Small intestine (tissue), 7 donors: Measurements from ENCODE around the gene CLIC6. TPM values are rescaled to one million over a fixed set of nuclear protein-coding genes. Genes with fewer than 3 reads are reported as not detected.
A peak's percentile ranks its signal among the peaks of the same experiment; 100 is the strongest.

ENCODE experiments used
- DNase-seq, 2 donors: peaks; one replicate each; pipeline versions ENCODE4 v3.0.0 to v3.0.0-alpha.2; 2013
- FAIRE-seq: peaks from 2 replicates; lab custom pipeline; 2012; peaks lifted over from hg19 to GRCh38; lab: Jason Lieb, UNC
- H3K27ac ChIP-seq, 3 donors: one replicate each; pipeline ENCODE4 v1.5.1; 2013; ENCODE audit warnings: low read length in 2 of 3, mild to moderate bottlenecking in 2 of 3, control low read depth in 1 of 3, inconsistent platforms in 1 of 3, low read depth in 1 of 3, moderate library complexity in 1 of 3
- H3K27me3 ChIP-seq, 3 donors: one replicate each; pipeline ENCODE4 v1.6.1; 2013; ENCODE audit warnings: low read length in 3 of 3, inconsistent platforms in 1 of 3; ENCODE audit not compliant: control insufficient read depth in 3 of 3, insufficient read depth in 3 of 3
- H3K36me3 ChIP-seq, 3 donors: one replicate each; pipeline ENCODE4 v1.6.1; 2013; ENCODE audit warnings: low read length in 3 of 3, inconsistent platforms in 1 of 3, low read depth in 1 of 3, mild to moderate bottlenecking in 1 of 3, moderate library complexity in 1 of 3; ENCODE audit not compliant: control insufficient read depth in 3 of 3, insufficient read depth in 2 of 3
- H3K4me1 ChIP-seq, 3 donors: one replicate each; pipeline ENCODE4 v1.6.1; 2013; ENCODE audit warnings: low read length in 2 of 3, inconsistent platforms in 1 of 3, low read depth in 1 of 3, mild to moderate bottlenecking in 1 of 3, moderate library complexity in 1 of 3; ENCODE audit not compliant: control insufficient read depth in 3 of 3, insufficient read depth in 2 of 3
- H3K4me3 ChIP-seq, 3 donors: one replicate each; pipeline ENCODE4 v1.5.1; 2013; ENCODE audit warnings: low read length in 3 of 3, control low read depth in 1 of 3, inconsistent platforms in 1 of 3, low read depth in 1 of 3, mild to moderate bottlenecking in 1 of 3, moderate library complexity in 1 of 3
- H3K9me3 ChIP-seq, 2 donors: one replicate each; pipeline ENCODE4 v1.6.1; 2013; ENCODE audit warnings: low read depth in 1 of 2, low read length in 1 of 2; ENCODE audit not compliant: control insufficient read depth in 2 of 2, insufficient read depth in 1 of 2
- WGBS, 3 donors: extraction: QIAGEN DNeasy Blood & Tissue Kit; methylation state at CpG; one replicate each; pipeline ENCODE4 v1.1.7; 2013; 5-methylcytosine and 5-hydroxymethylcytosine counted together
- polyA plus RNA-seq, 4 donors: library from polyadenylated mRNA; stranded (reverse) in 3 of 4; unstranded in 1 of 4; fragments of 200-250 nt in 3 of 4; fragments of 120-200 nt in 1 of 4; gene quantifications; one replicate each; pipeline versions ENCODE4 v1.2.1 to v1.2.3, GENCODE V29; 2013
- donor health status: healthy with polysubstance abuse.
- donor health status: control.
- donor health status: control.
- donor health status: Bipolar disorder and iron deficiency.
- donor health status: healthy.

CLIC6 gene
- polyA plus RNA-seq, 4 donors, result 0.22 to 13.8 (median 2.0) TPM

- 73 to 84% (median 79%) methylated on average over 4 of the region's 4 CpGs for WGBS, 3 donors
- no peaks in the 10 kb centered on the region for H3K9me3 ChIP-seq
- DNase-seq (no peak), FAIRE-seq (no peak)
- H3K4me1 ChIP-seq, result no peaks in the 10 kb centered on the region
- no peak overlapping the region for H3K4me3 ChIP-seq
- peaks cover 0 to 3% (median 0%) of the 10 kb centered on the region in 3 donors for H3K27me3 ChIP-seq
- no peak overlapping the region for H3K27ac ChIP-seq
- H3K36me3 ChIP-seq, result no peaks in the 10 kb centered on the region
Observed at GRCh38 chr21:34632498-34632897, 36.3 kb upstream of the CLIC6 start.

- no peak overlapping the region for H3K4me3 ChIP-seq
- no peak overlapping the region for H3K27ac ChIP-seq
- peaks cover 0 to 3% (median 0%) of the 10 kb centered on the region in 3 donors for H3K27me3 ChIP-seq
- H3K4me1 ChIP-seq, result no peaks in the 10 kb centered on the region
- no peak for FAIRE-seq
- no peak for DNase-seq
- H3K36me3 ChIP-seq, result no peaks in the 10 kb centered on the region
- WGBS, 3 donors, result 70 to 77% (median 77%) methylated on average over 3 of the region's 3 CpGs
- H3K9me3 ChIP-seq, result no peaks in the 10 kb centered on the region
Observed at GRCh38 chr21:34635307-34635706, 33.5 kb upstream of the CLIC6 start.

DNA sequence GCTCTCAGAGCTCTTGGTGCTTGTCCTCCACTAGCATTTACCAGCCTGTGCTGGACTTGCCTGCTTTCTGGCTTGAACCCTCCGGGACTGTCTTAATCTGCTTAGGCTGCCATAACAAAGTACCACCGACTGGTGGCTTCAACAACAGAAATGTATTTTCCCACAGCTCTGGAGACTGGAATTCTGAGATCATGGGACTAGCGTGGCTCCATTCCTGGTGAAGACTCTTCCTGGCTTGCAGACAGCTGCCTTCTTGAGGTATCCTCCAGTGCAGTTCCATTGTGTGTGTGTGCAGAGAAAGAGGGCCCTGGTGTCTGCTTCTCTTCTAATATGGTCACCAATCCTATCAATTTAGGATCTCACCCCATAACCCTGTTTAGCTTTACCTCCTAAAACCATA, 31.8 kb upstream of the CLIC6 start:
- FAIRE-seq (no peak), DNase-seq (no peak)
- Histone ChIP-seq H3K36me3 (no peaks in the 10 kb centered on the region), H3K4me3 (no peak overlapping the region), H3K27me3 (no peaks in the 10 kb centered on the region), H3K4me1 (no peaks in the 10 kb centered on the region), H3K9me3 (no peaks in the 10 kb centered on the region), H3K27ac (no peak overlapping the region)
- WGBS, 3 donors, result 85 to 91% (median 91%) methylated on average over 3 of the region's 3 CpGs

- DNase-seq (no peak), FAIRE-seq (no peak)
- Histone ChIP-seq H3K36me3 (no peaks in the 10 kb centered on the region), H3K4me1 (no peaks in the 10 kb centered on the region), H3K27ac (no peak overlapping the region), H3K9me3 (no peaks in the 10 kb centered on the region), H3K27me3 (no peaks in the 10 kb centered on the region), H3K4me3 (no peak overlapping the region)
- WGBS, 3 donors, result 78 to 97% (median 91%) methylated on average over 1 of the region's 1 CpG
Observed at GRCh38 chr21:34639250-34639649, 29.5 kb upstream of the CLIC6 start.

- DNase-seq, result peak in 1 of 2 donors; percentile 30
- Histone ChIP-seq H3K27me3 (no peaks in the 10 kb centered on the region), H3K9me3 (no peaks in the 10 kb centered on the region), H3K27ac (no peak overlapping the region), H3K4me1 (peaks cover 0 to 6% (median 0%) of the 10 kb centered on the region in 3 donors), H3K36me3 (no peaks in the 10 kb centered on the region), H3K4me3 (no peak overlapping the region)
- 35 to 40% (median 37%) methylated on average over 9 of the region's 9 CpGs for WGBS, 3 donors
- no peak for FAIRE-seq
Observed at GRCh38 chr21:34639882-34640788, 28.7 kb upstream of the CLIC6 start.

- Histone ChIP-seq H3K27ac (no peak overlapping the region), H3K36me3 (no peaks in the 10 kb centered on the region), H3K27me3 (no peaks in the 10 kb centered on the region), H3K4me1 (peaks cover 0 to 9% (median 0%) of the 10 kb centered on the region in 3 donors), H3K4me3 (no peak overlapping the region), H3K9me3 (no peaks in the 10 kb centered on the region)
- whole genome bisulfite sequencing, 3 donors, result 79 to 92% (median 89%) methylated on average over 4 of the region's 4 CpGs
- FAIRE-seq (no peak), DNase-seq (no peak)
Observed at GRCh38 chr21:34640858-34641257, 27.9 kb upstream of the CLIC6 start.

DNA sequence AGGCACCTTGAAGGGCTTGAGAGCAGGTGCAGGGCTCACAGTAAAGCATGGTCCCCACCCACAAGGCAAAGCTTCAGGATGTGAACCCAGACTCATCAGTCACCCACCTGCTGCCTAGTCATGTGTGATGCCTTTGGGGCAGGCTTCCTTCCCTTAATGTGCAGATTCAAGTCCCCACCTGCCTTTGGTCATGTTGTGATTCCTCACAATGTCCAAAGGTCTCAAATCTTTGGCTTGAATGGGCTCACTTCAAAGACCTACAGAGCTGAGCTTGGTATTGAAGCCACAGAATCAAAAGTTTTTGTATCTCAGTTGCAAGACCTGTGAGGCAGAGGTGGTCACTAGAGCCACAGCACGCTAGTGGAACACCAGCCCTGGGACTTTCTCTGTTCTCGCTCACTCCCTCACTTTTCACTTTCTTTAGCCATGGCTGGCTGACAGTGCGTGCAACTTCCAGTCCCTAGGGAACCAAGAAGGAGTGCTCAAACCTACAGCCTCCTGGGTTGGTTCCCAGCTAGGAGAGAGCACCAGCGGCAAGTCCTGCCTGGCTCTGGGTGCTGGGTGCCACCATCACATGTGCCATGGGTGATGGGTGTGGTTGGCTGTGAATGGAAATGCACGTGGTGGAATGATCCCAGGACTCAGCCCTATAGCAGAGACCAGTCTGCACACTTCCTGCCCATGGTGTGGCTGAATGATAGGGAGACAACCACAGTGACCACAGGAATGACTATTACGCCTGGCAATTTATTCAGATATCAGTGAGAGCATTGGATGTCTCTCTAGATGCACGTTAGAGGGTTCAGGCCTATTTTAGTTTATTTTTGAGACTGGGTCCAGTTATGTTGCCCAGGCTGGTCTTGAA, 26.4 kb upstream of the CLIC6 start:
- H3K27ac ChIP-seq, result no peak overlapping the region
- WGBS, 3 donors, result 74 to 75% (median 75%) methylated on average over 7 of the region's 7 CpGs
- no peak for DNase-seq
- H3K4me1 ChIP-seq, result peaks cover 0 to 9% (median 0%) of the 10 kb centered on the region in 3 donors
- H3K9me3 ChIP-seq, result no peaks in the 10 kb centered on the region
- no peak for FAIRE-seq
- H3K27me3 ChIP-seq, result no peaks in the 10 kb centered on the region
- no peaks in the 10 kb centered on the region for H3K36me3 ChIP-seq
- H3K4me3 ChIP-seq, result no peak overlapping the region

DNA sequence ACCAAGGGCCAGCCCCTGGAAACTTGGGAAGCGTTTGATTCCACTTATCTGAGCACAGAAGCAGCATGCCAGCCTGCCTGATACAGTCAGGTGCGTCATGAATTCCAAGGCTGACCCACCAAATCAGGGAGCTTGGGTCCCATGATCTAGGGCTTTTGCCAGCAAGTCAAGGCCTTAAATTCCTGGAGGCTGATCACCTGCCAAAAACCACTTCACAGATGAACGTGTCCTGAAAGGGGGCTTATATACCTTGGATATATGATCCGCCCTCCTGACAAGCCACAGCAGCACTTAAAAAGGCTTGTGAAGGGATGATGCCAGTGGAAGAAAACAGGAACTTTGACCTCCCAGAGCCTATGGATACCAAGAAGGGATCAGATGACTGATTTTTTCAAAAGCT, 24.0 kb upstream of the CLIC6 start:
- WGBS, 3 donors, result 47 to 65% (median 52%) methylated on average over 4 of the region's 4 CpGs
- FAIRE-seq, result no peak
- Histone ChIP-seq H3K4me3 (no peak overlapping the region), H3K36me3 (no peaks in the 10 kb centered on the region), H3K4me1 (peaks cover 0 to 15% (median 0%) of the 10 kb centered on the region in 3 donors), H3K27me3 (no peaks in the 10 kb centered on the region), H3K27ac (no peak overlapping the region), H3K9me3 (no peaks in the 10 kb centered on the region)
- DNase-seq, result peak; percentile 18 to 63
